Measurements from ENCODE around the gene RTN1. TPM values are rescaled to one million over a fixed set of nuclear protein-coding genes. Genes with fewer than 3 reads are reported as not detected.

RTN1 gene
- total and polyA plus RNA-seq, 2 of the 8 experiments (the other 6 are each of a cell fraction or from before 2014, with no cell fraction given): 2.8 to 4.9 TPM

GRCh38 chr14:59695198-59695597, 175.4 kb downstream of the RTN1 start:
- Histone ChIP-seq H4K5ac (ENCODE audit: insufficient read length, low read depth, low read length) (no peak overlapping the region), H4K91ac (replicated peaks; ENCODE audit: insufficient read length, low read length) (no peak overlapping the region), H3K27me3 (replicated peaks in 1 of 4; ENCODE audit: control insufficient read depth in 3 of 4, extremely low read depth in 1 of 4, insufficient read depth in 3 of 4, low read length in 3 of 4) (no peaks in the 10 kb centered on the region), H3K27ac (ENCODE audit: low read depth, low read length) (no peak overlapping the region), H2BK12ac (ENCODE audit: low read depth, low read length) (no peak overlapping the region), H3K4me3 (ENCODE audit: extremely low read depth in 1 of 4, insufficient read depth in 2 of 4, low read depth in 3 of 4, low read length in 4 of 4) (no peak overlapping the region), H3K4ac (replicated peaks; ENCODE audit: insufficient read length, low read depth, low read length) (no peak overlapping the region), H4K20me1 (replicated peaks in 1 of 2; ENCODE audit: control insufficient read depth in 1 of 2, insufficient read depth in 2 of 2, low read length in 2 of 2) (no peaks in the 10 kb centered on the region), H3K79me1 (ENCODE audit: low read depth, low read length) (no peaks in the 10 kb centered on the region), H3K14ac (ENCODE audit: insufficient read length) (no peak overlapping the region), H2BK15ac (ENCODE audit: low read length) (no peak overlapping the region), H4K8ac (ENCODE audit: extremely low read depth, insufficient read depth, low read length) (no peak overlapping the region), H2BK20ac (ENCODE audit: low read length) (no peak overlapping the region), H3K9me3 (ENCODE audit: insufficient read depth in 2 of 2, low read depth in 1 of 2, low read length in 1 of 2) (no peaks in the 10 kb centered on the region), H3K4me1 (replicated peaks in 1 of 4; ENCODE audit: control insufficient read depth in 3 of 4, insufficient read depth in 4 of 4, low read length in 3 of 4) (no peaks in the 10 kb centered on the region), H3K56ac (replicated peaks; ENCODE audit: insufficient read length, low read depth, low read length) (no peak overlapping the region), H3K23ac (ENCODE audit: insufficient read length) (no peak overlapping the region), H3K18ac (ENCODE audit: extremely low read depth, low read length) (no peak overlapping the region), H2BK5ac (ENCODE audit: low read depth, low read length) (no peak overlapping the region), H2BK120ac (replicated peaks; ENCODE audit: low read depth, low read length) (no peak overlapping the region), H3K4me2 (ENCODE audit: insufficient read depth in 1 of 2, low read depth in 2 of 2, low read length in 2 of 2) (no peak overlapping the region), H2AFZ (ENCODE audit: low read length) (no peak overlapping the region), H2AK5ac (ENCODE audit: low read depth, low read length) (no peak overlapping the region), H3K23me2 (ENCODE audit: low read depth, low read length) (no peaks in the 10 kb centered on the region), H3K36me3 (ENCODE audit: control insufficient read depth in 2 of 4, insufficient read depth in 4 of 4, low read length in 3 of 4) (no peaks in the 10 kb centered on the region), H3K79me2 (ENCODE audit: control insufficient read depth in 1 of 2, insufficient read depth in 2 of 2, low read length in 2 of 2) (no peaks in the 10 kb centered on the region), H3K9ac (replicated peaks in 1 of 4; ENCODE audit: extremely low read depth in 1 of 4, low read depth in 3 of 4, low read length in 3 of 4) (no peak overlapping the region)
- ChIA-PET POLR2A (ENCODE audit: partially characterized antibody) (no interaction called here), CTCF (ENCODE audit: partially characterized antibody) (interaction anchor here (0.6 to 0.8 kb wide), 2 partner anchors 29 to 193 kb away, joined by 3 read pairs; no protein-coding TSS in a partner anchor)
- no peak for FAIRE-seq
- no peak for TF ChIP-seq BCL11A (IDR thresholded peaks at IDR 0.05; ENCODE audit: low read depth in 2 of 2, low read length in 2 of 2)
- no peak for TF ChIP-seq ZNF274 (IDR thresholded peaks at IDR 0.05; ENCODE audit: borderline replicate concordance, extremely low read depth, low read length)
- TF ChIP-seq TCF12 (IDR thresholded peaks at IDR 0.05; ENCODE audit: low read depth, low read length): no peak
- no peak for TF ChIP-seq SRF (IDR thresholded peaks at IDR 0.05; ENCODE audit: low read depth, low read length)
- TF ChIP-seq BRCA1 (IDR thresholded peaks at IDR 0.05; ENCODE audit: low read depth, low read length): no peak
- no peak for TF ChIP-seq MAX (IDR thresholded peaks at IDR 0.05)
- TF ChIP-seq FOSL1 (IDR thresholded peaks at IDR 0.05; ENCODE audit: insufficient read depth, low read depth, low read length): no peak
- TF ChIP-seq PHF8 (conservative IDR thresholded peaks at IDR 0.05; ENCODE audit: low read depth, low read length): no peak
- no peak for TF ChIP-seq CBX8 (IDR thresholded peaks at IDR 0.05; ENCODE audit: borderline replicate concordance, low read depth, low read length)
- no peak for TF ChIP-seq CREB1 (IDR thresholded peaks at IDR 0.05)
- no peak for TF ChIP-seq RXRA (IDR thresholded peaks at IDR 0.05; ENCODE audit: insufficient read depth, low read depth, low read length)
- TF ChIP-seq KDM1A (IDR thresholded peaks at IDR 0.05; ENCODE audit: borderline replicate concordance, low read length): no peak
- no peak for TF ChIP-seq TAF7 (optimal IDR thresholded peaks at IDR 0.05; ENCODE audit: borderline replicate concordance, low read depth, low read length)
- TF ChIP-seq HDAC2 (IDR thresholded peaks at IDR 0.05; ENCODE audit: borderline replicate concordance in 1 of 2, low read depth in 2 of 2, low read length in 2 of 2): no peak
- TF ChIP-seq CHD1 (IDR thresholded peaks at IDR 0.05; ENCODE audit: low read depth, low read length): no peak
- no peak for DNase-seq (ENCODE audit: low read depth in 1 of 2, low spot score in 2 of 2)
- WGBS, 2 experiments (ENCODE audit: extremely low coverage in 1 of 2, insufficient coverage in 1 of 2, insufficient read length in 1 of 2, insufficient replicate concordance in 2 of 2, low coverage in 1 of 2, low lambda C conversion rate in 2 of 2, missing lambda C conversion rate in 1 of 2): 85% methylated on average over 5 of the region's 5 CpGs; no CpG with 5 or more reads in 1 of the 2 experiments

Measured in H1 (cell line).